Fibroblast of skin of left biceps (primary cell): Measurements from ENCODE around the gene TAF10.

Experiments used
- DNase-seq, 2 experiments: peaks; one replicate each; pipeline ENCODE4 v3.0.0-alpha.2; 2013; ENCODE audit warnings: low read depth in 2 of 2

Gene TAF10

DNA sequence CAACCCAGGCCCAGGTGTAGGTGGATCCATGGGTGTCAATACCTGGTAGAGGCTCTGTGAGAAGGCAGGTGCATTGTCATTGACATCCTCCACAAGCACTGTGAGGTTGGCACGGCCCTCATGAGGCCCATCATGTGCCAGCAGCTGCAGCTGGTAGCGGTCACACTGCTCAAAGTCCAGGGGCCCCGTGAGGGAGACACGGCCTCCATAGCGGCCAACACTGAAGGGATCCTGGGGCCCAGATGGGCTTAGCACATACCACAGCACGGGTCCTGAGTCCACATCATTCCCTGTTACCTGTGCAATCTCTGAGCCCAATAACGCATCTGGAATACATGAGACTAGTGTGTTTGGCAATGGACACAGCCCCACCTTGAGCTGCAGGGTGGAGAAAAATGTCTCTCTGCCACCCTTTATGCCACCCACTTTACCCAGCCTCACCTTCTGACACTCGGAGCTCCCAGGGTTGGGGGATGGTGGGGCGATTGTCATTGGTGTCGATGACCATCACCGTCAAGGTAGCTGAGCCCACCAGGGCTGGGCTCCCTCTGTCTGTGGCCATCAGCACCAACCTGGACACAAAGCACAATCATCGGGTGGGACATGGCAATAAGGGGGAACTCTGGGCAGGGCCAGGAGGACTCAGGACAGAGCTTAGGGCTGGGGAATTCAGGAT, 13.3 kb upstream of the TAF10 start:
- DNase-seq: no peak

DNA sequence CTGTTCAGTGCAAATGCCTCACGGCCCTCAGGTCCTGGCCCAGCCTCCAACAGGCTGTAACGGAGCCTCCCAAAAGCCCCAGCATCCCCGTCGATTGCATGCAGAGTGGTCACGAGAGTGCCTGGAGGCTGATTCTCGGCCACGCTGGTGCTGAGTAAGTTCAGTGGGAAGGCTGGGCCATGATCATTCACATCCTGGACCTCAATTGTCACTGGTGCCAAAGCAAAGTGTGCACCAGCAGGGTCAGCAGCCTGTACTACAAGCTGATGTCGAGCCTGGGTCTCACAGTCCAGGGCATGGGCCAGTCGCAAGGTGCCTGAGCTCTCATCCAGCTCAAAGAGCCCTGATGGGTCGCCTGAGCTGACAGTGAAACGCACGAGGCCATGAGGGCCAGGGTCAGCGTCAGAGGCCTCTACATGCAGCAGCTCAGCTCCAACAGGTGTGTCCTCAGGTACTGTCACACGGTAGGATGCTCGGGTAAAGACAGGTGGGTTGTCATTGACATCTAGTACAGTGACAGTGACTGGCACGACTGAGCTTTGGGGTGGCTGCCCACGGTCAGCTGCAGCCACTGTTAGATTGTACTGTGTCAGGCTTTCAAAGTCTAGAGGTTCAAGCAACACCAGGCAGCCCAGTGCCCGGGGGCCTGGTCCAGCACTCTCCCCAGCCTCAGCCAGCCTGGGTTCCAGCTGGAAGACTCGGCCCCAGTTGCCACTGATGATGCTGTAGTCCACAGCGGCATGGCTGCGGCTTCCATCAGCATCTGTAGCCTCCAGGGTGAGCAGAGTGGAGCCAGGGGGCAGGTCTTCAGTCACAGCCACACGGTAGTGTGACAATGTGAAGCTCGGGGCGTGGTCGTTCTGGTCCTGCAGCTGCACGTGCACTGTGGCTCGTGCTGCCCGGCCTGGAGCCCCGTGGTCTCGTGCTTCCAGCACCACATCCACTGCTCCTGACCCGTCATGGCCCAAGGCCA, 11.7 kb upstream of the TAF10 start:
- no peak for DNase-seq

- DNase-seq: no peak
These were observed 10.5 kb upstream of the TAF10 start for GRCh38 chr11:6622261-6623171.

GRCh38 chr11:6621711-6622211, 9.7 kb upstream of the TAF10 start:
- no peak for DNase-seq

GRCh38 chr11:6620636-6621035, 8.6 kb upstream of the TAF10 start:
- DNase-seq: no peak

- peak; percentile 80 to 85 for DNase-seq
These were observed 7.2 kb upstream of the TAF10 start, which contains the start of gene TPP1 for GRCh38 chr11:6619004-6619745. Gene TPP1 (minus strand): TSS chr11:6619422. CDS start chr11:6619400, 22 bp downstream.

DNA sequence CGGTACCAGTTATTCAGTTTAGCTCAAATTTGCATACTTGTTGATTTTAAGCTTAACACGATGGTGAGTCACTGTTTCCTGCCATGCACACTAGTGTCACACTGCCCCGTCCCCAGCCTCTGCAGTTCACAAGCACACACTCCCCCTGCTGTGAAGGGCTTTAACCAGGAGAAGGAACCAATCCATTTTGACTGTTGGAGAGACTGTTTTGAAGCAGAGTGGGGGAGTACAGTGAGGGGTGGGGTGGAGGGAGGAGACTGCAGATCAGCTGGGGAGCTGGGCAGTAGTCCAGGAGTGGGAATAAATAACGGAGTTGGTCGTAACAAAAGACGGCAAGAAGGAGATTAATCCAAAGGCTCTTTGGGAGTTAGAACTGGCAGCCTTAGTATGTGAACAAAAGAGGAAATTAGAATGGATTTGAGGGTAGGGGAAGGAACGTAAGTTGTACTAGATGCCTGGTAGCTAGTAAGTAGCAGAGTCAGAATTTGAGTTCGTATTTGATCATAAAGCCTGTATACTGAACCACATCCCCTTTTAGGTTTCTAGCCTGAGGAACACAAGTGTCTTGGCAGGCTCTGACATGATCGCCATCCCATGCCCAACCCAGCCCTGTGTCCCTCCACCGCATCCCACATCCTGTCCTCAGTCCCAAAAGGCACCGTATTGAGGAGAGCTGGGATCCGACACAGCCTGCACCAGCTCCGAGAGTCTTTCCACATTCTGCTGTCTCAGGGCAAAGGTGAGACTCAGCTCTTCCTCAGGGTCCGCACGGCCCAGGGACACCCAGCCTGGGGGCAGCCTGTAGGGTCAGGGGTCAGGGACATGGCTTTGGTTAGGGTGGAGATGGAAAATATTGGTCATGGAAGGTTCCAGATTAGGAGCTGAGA, 6.3 kb upstream of the TAF10 start:
- no peak for DNase-seq

GRCh38 chr11:6617315-6617781, 5.3 kb upstream of the TAF10 start:
- no peak for DNase-seq

GRCh38 chr11:6616596-6617250, 4.7 kb upstream of the TAF10 start:
- DNase-seq: no peak

- DNase-seq: no peak
These were observed 4.0 kb upstream of the TAF10 start for GRCh38 chr11:6615882-6616585.

DNA sequence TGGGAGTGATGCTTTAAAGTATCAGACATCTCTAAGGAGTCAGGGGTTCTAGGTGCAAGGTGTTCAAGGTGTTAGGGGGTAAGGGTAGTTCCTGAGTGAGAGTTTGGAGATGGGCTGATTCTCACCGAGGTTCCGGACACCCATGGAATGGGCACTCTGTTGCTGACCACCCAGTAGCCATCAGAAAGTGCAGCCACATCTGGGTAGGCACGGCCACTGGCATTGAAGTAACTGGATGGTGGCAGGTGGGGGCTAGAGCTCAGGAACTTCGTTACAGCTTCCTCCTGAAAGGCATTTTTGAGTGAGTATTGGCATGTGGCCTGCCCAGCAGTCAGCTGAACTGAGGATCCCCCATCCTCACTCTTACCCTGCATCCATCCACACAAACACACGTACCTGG, 3.0 kb upstream of the TAF10 start:
- DNase-seq: no peak

- DNase-seq: no peak
These were observed 2.4 kb upstream of the TAF10 start for GRCh38 chr11:6614446-6614845.

DNA sequence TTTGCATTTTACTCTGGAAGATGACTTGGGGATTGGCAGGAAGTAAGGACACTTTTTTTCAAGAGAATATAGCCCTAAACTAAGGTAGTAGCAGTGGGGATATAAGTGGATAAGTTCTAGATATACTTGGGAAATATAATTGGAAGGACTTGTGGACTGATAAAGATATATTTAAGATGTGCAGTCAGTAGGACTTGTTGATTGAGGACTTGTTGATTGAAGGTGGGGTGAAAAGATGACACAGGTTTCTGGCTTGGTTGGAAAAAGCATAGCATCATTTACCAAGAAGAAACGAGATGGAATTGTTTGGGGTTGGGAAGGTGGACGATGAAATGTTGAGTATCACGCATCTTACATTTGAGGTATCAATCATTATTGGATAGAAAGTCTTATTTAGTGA, 1.5 kb upstream of the TAF10 start:
- no peak for DNase-seq

DNA sequence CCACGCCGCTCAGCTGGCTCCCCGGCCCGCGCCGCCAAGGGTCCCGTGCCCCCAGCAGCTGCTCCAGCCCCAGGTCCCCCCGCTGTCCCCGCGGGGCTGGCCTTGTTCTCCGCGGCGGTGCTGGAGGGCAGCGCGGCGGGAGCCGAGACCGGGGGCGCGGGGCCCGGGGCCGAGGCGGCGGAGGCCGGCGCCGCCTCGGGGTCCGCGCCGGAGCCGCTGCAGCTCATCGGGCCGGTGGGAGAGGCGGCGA, 128 bp downstream of the TAF10 start:
- no peak for DNase-seq

GRCh38 chr11:6611092-6611962, 689 bp downstream of the TAF10 start:
- DNase-seq: no peak

DNA sequence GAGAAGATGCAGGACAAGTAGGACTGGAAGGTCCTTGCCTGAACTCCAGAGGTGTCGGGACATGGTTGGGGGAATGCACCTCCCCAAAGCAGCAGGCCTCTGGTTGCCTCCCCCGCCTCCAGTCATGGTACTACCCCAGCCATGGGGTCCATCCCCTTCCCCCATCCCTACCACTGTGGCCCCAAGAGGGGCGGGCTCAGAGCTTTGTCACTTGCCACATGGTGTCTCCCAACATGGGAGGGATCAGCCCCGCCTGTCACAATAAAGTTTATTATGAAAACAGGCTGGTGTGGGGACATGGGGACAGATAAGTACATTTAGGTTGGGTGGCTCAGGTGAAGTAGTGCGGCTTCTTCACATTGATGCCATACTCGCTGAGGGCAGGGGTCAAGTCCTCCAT, 1.4 kb downstream of the TAF10 start:
- no peak for DNase-seq

DNA sequence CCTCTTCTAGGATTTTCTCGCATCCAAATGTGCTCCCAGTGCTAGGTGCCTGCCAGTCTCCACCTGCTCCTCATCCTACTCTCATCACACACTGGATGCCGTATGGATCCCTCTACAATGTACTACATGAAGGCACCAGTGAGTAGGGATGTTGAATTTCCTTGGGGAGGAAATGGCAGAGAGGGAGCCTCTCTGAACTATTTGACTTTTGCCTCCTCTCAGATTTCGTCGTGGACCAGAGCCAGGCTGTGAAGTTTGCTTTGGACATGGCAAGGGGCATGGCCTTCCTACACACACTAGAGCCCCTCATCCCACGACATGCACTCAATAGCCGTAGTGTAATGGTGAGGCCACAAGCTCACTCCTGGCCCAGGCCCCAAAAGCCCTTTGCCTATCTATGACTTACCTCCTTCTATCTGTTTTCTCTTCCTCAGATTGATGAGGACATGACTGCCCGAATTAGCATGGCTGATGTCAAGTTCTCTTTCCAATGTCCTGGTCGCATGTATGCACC, 2.5 kb downstream of the TAF10 start:
- no peak for DNase-seq
